GM19239 (cell line): ENCODE results near the gene CELF1.

Source experiments
- DNase-seq: peaks from one replicate; pipeline ENCODE4 v3.0.0; 2011; ENCODE audit warnings: low spot score; ENCODE audit not compliant: insufficient read length
- FAIRE-seq: peaks from 2 replicates; lab custom pipeline; 2011; peaks lifted over from hg19 to GRCh38; lab: Jason Lieb, UNC

The CELF1 gene

DNA sequence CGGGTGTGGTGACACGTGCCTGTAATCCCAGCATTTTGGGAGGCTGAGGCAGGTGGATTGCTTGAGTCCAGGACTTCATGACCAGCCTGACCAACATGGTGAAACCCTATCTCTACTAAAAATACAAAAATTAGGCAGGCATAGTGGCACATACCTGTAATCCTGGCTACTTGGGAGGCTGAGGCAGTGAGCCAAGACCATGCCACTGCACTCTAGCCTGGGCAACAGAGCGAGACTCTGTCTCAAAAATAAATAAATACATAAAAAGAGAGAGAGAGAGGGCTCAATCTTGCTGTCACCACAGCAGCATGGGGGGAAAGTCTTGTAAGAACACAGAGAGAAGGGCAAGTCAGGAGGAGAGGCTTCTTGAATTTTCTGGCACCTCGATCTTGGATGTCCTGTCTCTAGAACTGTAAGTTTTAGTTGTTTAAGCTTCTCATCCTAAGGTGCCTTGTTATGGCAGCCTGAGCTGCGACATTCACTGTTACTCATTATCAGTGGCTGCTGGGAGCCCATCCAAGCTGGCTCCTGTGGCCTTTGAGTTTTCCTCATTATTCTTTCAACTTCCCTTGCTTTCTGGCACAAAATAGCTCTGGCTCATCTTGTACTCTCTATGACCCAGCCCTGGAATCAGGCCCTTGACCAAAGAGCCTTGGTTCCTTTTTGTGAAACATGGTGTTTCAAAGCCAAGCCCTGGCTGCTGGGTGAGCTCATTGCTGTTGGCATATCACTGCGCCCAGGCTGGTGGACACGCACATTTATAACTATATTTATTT lies 118.7 kb downstream of the CELF1 start:
- no peak for FAIRE-seq
- DNase-seq: no peak

- DNase-seq (no peak), FAIRE-seq (no peak)
These were observed 119.8 kb downstream of the CELF1 start for GRCh38 chr11:47433157-47433556.

DNA sequence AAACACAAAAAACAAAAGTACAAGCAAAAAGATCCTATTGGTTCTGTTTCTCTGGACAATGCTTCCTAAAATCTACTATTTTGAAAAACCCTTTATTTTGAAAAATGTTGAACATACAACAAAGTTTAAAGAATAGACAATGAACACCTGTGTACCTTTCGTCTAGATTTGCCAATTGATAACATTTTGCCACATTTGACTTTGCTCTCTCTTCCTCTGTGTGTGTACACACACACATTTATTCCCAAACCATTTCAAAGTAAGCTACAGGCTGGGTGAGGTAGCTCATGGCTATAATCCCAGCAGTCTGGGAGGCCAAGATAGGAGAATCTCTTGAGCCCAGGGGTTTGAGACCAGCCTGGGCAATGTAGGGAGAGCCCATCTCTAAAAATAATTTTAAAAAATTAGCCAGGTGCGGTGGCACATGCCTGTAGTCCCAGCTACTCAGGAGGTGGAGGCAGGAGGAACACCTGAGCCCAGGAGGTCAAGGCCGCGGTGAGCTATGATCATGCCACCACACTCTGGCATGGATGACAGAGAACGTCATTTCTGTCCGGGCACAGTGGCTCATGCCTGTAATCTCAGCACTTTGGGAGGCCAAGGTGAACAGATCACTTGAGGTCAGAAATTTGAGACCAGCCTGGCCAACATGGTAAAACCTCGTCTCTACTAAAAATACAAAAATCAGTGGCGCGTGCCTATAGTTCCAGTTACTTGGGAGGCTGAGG lies 121.4 kb downstream of the CELF1 start:
- DNase-seq (no peak), FAIRE-seq (no peak)

- no peak for FAIRE-seq
- no peak for DNase-seq
These were observed 122.4 kb downstream of the CELF1 start for GRCh38 chr11:47430524-47430923.

- DNase-seq: peak; percentile 89
These were observed 126.6 kb downstream of the CELF1 start, which contains the start of gene PSMC3 for GRCh38 chr11:47426062-47426956. Gene PSMC3 (minus strand): TSS chr11:47426439. CDS start chr11:47426279, 160 bp downstream.

GRCh38 chr11:47425611-47426010 lies 127.3 kb downstream of the CELF1 start:
- no peak for FAIRE-seq
- no peak for DNase-seq

More at GRCh38 chr11:47426062-47426956, 126.6 kb downstream of the CELF1 start, which contains the start of gene PSMC3:
- FAIRE-seq: peak; percentile 97

DNA sequence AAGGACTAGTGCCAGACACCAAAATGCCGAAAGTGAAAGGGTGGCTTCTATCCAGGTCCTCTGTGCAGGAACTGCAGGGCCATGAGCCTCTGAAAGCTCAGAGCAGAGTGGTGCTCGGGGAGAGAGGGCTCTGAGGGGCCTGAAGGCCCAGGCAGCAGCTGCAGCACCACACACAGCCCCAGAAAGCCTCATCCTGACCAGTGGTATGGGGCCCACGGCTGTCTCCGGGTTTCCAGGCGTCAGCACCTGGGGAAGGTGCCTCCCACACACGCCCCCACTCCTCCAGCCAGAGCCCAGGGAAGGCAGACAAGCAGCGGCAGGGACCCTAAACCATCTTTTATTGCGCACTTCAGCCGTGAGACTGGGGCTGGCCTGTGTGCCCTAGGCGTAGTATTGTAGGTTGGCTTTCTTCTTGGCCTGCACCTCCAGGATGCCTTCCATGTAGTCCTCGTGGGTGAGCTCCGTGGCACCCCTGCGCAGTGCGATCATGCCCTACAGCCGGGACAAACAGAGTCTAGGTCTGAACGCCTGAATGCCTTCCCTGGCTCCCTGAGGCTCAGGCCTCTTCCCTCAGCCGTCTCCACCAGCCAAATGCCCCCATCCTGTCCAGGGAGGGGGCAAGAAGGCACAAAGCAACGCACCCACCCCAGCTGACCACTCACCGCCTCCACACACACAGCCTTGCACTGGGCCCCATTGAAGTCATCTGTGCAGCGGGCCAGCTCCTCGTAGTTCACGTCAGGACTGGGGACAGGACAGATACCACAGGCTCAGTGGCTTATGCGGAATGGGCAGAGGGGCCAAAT lies 134.3 kb downstream of the CELF1 start:
- FAIRE-seq (no peak), DNase-seq (no peak)

DNA sequence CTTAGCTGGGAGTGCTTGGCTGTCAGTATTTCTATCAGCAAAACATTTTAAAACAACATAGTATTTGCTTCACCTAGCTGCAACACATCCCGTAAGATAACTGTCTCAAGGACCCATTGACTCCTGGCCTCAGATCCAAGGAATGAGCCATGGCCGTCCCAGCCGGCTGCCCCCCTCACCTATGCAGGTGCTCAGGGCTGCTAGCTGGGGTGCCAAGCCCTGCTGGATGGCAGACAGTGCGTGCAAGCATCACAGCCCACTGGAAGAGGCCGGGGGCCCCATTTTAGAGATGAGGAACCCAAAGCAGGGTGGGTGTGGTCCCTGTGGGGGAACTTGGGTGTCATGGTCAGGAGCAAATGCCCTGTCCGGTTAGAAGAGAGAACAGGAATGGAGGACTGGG lies 135.2 kb downstream of the CELF1 start:
- FAIRE-seq (no peak), DNase-seq (no peak)

GRCh38 chr11:47415949-47416472 lies 136.9 kb downstream of the CELF1 start:
- DNase-seq (no peak), FAIRE-seq (no peak)
